ENCODE data around the gene PKLR. TPM values are rescaled to one million over a fixed set of nuclear protein-coding genes. Genes with fewer than 3 reads are reported as not detected.

PKLR gene
- total RNA-seq, 2 donors from 2014 or later: not detected

- H3K4me3 Mint-ChIP-seq: no peak overlapping the region
- H3K27me3 Mint-ChIP-seq: no peaks in the 10 kb centered on the region
Measured at GRCh38 chr1:155285631-155286044, 15.6 kb downstream of the PKLR start.

GRCh38 chr1:155285063-155285462 is 16.2 kb downstream of the PKLR start:
- no peaks in the 10 kb centered on the region for H3K9me3 Mint-ChIP-seq
- H3K36me3 Mint-ChIP-seq: no peaks in the 10 kb centered on the region
- no peaks in the 10 kb centered on the region for H3K27me3 Mint-ChIP-seq
- H3K4me1 Mint-ChIP-seq (ENCODE audit: low read depth in 2 of 2): no peaks in the 10 kb centered on the region
- peak overlapping the region in 1 of 2 donors; percentile 12 for H3K27ac Mint-ChIP-seq
- DNase-seq (ENCODE audit: low spot score) (no peak), ATAC-seq (no peak)
- H3K4me3 Mint-ChIP-seq: no peak overlapping the region

More at GRCh38 chr1:155285631-155286044, 15.6 kb downstream of the PKLR start:
- DNase-seq (ENCODE audit: low spot score) (no peak), ATAC-seq (no peak)
- Mint-ChIP-seq H3K27ac (no peak overlapping the region), H3K4me1 (ENCODE audit: low read depth in 2 of 2) (no peaks in the 10 kb centered on the region), H3K36me3 (no peaks in the 10 kb centered on the region), H3K9me3 (no peaks in the 10 kb centered on the region)

GRCh38 chr1:155284476-155284875 is 16.8 kb downstream of the PKLR start:
- no peaks in the 10 kb centered on the region for H3K36me3 Mint-ChIP-seq

GRCh38 chr1:155282488-155283091 is 18.6 kb downstream of the PKLR start:
- H3K27ac Mint-ChIP-seq: no peak overlapping the region
- no peaks in the 10 kb centered on the region for H3K36me3 Mint-ChIP-seq
- ATAC-seq: no peak

More at GRCh38 chr1:155284476-155284875, 16.8 kb downstream of the PKLR start:
- DNase-seq (ENCODE audit: low spot score) (no peak), ATAC-seq (no peak)
- Mint-ChIP-seq H3K4me3 (no peak overlapping the region), H3K27me3 (no peaks in the 10 kb centered on the region), H3K4me1 (ENCODE audit: low read depth in 2 of 2) (no peaks in the 10 kb centered on the region), H3K27ac (no peak overlapping the region), H3K9me3 (no peaks in the 10 kb centered on the region)

GRCh38 chr1:155279268-155279667 is 22.0 kb downstream of the PKLR start:
- Mint-ChIP-seq H3K27me3 (no peaks in the 10 kb centered on the region), H3K27ac (no peak overlapping the region), H3K4me1 (ENCODE audit: low read depth in 2 of 2) (peaks cover 15 to 25% of the 10 kb centered on the region in 2 donors), H3K36me3 (no peaks in the 10 kb centered on the region), H3K4me3 (no peak overlapping the region), H3K9me3 (no peaks in the 10 kb centered on the region)
- DNase-seq (ENCODE audit: low spot score): no peak
- ATAC-seq: no peak

More at GRCh38 chr1:155282488-155283091, 18.6 kb downstream of the PKLR start:
- Mint-ChIP-seq H3K4me1 (ENCODE audit: low read depth in 2 of 2) (peaks cover 0 to 7% of the 10 kb centered on the region in 2 donors), H3K27me3 (no peaks in the 10 kb centered on the region), H3K4me3 (no peak overlapping the region), H3K9me3 (no peaks in the 10 kb centered on the region)
- DNase-seq (ENCODE audit: low spot score): no peak

- DNase-seq (ENCODE audit: low spot score): no peak
- H3K27ac Mint-ChIP-seq: no peak overlapping the region
- peak overlapping the region; percentile 81 for H3K4me3 Mint-ChIP-seq
- H3K27me3 Mint-ChIP-seq: no peaks in the 10 kb centered on the region
- no peaks in the 10 kb centered on the region for H3K9me3 Mint-ChIP-seq
- no peak for ATAC-seq
- H3K36me3 Mint-ChIP-seq: no peaks in the 10 kb centered on the region
- H3K4me1 Mint-ChIP-seq (ENCODE audit: low read depth in 2 of 2): peaks cover 17 to 28% of the 10 kb centered on the region in 2 donors
Measured at GRCh38 chr1:155278689-155279160, 22.5 kb downstream of the PKLR start.

GRCh38 chr1:155277902-155278688 is 23.1 kb downstream of the PKLR start:
- no peaks in the 10 kb centered on the region for H3K27me3 Mint-ChIP-seq
- no peak for ATAC-seq
- DNase-seq (ENCODE audit: low spot score): no peak
- H3K27ac Mint-ChIP-seq: no peak overlapping the region
- peak overlapping the region; percentile 81 for H3K4me3 Mint-ChIP-seq
- H3K36me3 Mint-ChIP-seq: no peaks in the 10 kb centered on the region
- peaks cover 21 to 30% of the 10 kb centered on the region in 2 donors for H3K4me1 Mint-ChIP-seq (ENCODE audit: low read depth in 2 of 2)
- H3K9me3 Mint-ChIP-seq: no peaks in the 10 kb centered on the region

GRCh38 chr1:155277070-155277901 is 24.0 kb downstream of the PKLR start, which contains the start of gene HCN3:
HCN3 (plus strand) TSS chr1:155277463; CDS start chr1:155277591, 128 bp downstream.
- Mint-ChIP-seq H3K4me1 (ENCODE audit: low read depth in 2 of 2) (peaks cover 26 to 38% of the 10 kb centered on the region in 2 donors), H3K36me3 (peaks cover 6% of the 10 kb centered on the region), H3K9me3 (no peaks in the 10 kb centered on the region), H3K27ac (peak within 1 kb of the TSS in 1 of 2 donors; percentile 30), H3K4me3 (peak within 1 kb of the TSS; percentile 81), H3K27me3 (no peaks in the 10 kb centered on the region)
- DNase-seq (ENCODE audit: low spot score) (peak; percentile 96), ATAC-seq (peak; percentile 82 to 89)

- Mint-ChIP-seq H3K36me3 (peaks cover 20% of the 10 kb centered on the region), H3K27ac (peak within 1 kb of the TSS; percentile 75 to 83), H3K4me1 (ENCODE audit: low read depth in 2 of 2) (peaks cover 42 to 43% of the 10 kb centered on the region in 2 donors), H3K9me3 (no peaks in the 10 kb centered on the region), H3K4me3 (peak within 1 kb of the TSS; percentile 93), H3K27me3 (no peaks in the 10 kb centered on the region)
- DNase-seq (ENCODE audit: low spot score) (peak; percentile 99), ATAC-seq (peak; percentile 94 to 95)
Measured at GRCh38 chr1:155273343-155274245, 27.6 kb downstream of the PKLR start, which contains the start of gene CLK2. CLK2 (minus strand) TSS chr1:155273504; CDS start chr1:155270977, 2,527 bp downstream.

GRCh38 chr1:155272466-155273342 is 28.5 kb downstream of the PKLR start:
- no peak for DNase-seq (ENCODE audit: low spot score)
- ATAC-seq: peak; percentile 61 to 65

GRCh38 chr1:155269381-155269780 is 31.9 kb downstream of the PKLR start:
- Mint-ChIP-seq H3K27ac (no peak overlapping the region), H3K27me3 (no peaks in the 10 kb centered on the region), H3K9me3 (no peaks in the 10 kb centered on the region), H3K36me3 (peaks cover 45% of the 10 kb centered on the region), H3K4me3 (no peak overlapping the region), H3K4me1 (ENCODE audit: low read depth in 2 of 2) (peaks cover 22 to 30% of the 10 kb centered on the region in 2 donors)
- no peak for ATAC-seq
- no peak for DNase-seq (ENCODE audit: low spot score)

More at GRCh38 chr1:155272466-155273342, 28.5 kb downstream of the PKLR start:
- peaks cover 25% of the 10 kb centered on the region for H3K36me3 Mint-ChIP-seq
- peaks cover 40 to 42% of the 10 kb centered on the region in 2 donors for H3K4me1 Mint-ChIP-seq (ENCODE audit: low read depth in 2 of 2)
- H3K27ac Mint-ChIP-seq: peak overlapping the region; percentile 75 to 83
- H3K9me3 Mint-ChIP-seq: no peaks in the 10 kb centered on the region
- peak overlapping the region; percentile 93 for H3K4me3 Mint-ChIP-seq
- no peaks in the 10 kb centered on the region for H3K27me3 Mint-ChIP-seq

- no peak overlapping the region for H3K27ac Mint-ChIP-seq
- DNase-seq (ENCODE audit: low spot score): no peak
- H3K27me3 Mint-ChIP-seq: no peaks in the 10 kb centered on the region
- peaks cover 23 to 29% of the 10 kb centered on the region in 2 donors for H3K4me1 Mint-ChIP-seq (ENCODE audit: low read depth in 2 of 2)
- no peaks in the 10 kb centered on the region for H3K9me3 Mint-ChIP-seq
- no peak overlapping the region for H3K4me3 Mint-ChIP-seq
- H3K36me3 Mint-ChIP-seq: peaks cover 52% of the 10 kb centered on the region
- no peak for ATAC-seq
Measured at GRCh38 chr1:155268630-155269029, 32.6 kb downstream of the PKLR start.
